Activated CD8-positive, alpha-beta memory T cell treated with anti-CD3 and anti-CD28 coated beads, Interleukin-2, amount 50 U/mL, for 1 hour (primary cell): ENCODE data around the gene FCHSD2.
"Not testable (repeated sequence)": the region's sequence is repeated elsewhere in the genome, so short reads cannot be mapped to it uniquely, and the experiment has no call there.

Experiments
- DNase-seq: peaks from one replicate; pipeline ENCODE4 v3.0.0-alpha.2; 2020; ENCODE audit errors: extremely low read depth

The FCHSD2 gene

GRCh38 chr11:73151416-73151815, 9.3 kb upstream of the FCHSD2 start:
- no peak for DNase-seq

- no peak for DNase-seq
These were observed 7.0 kb upstream of the FCHSD2 start for GRCh38 chr11:73149105-73149504.

GRCh38 chr11:73147771-73148681, 5.9 kb upstream of the FCHSD2 start:
- DNase-seq: no peak

- no peak for DNase-seq
These were observed 4.0 kb upstream of the FCHSD2 start for GRCh38 chr11:73145986-73146575.

- DNase-seq: no peak
These were observed 1.2 kb upstream of the FCHSD2 start for GRCh38 chr11:73143126-73143838.

GRCh38 chr11:73141309-73142127, 600 bp downstream of the FCHSD2 start:
- no peak for DNase-seq

- no peak for DNase-seq
These were observed 1.1 kb downstream of the FCHSD2 start for GRCh38 chr11:73141031-73141308.

- DNase-seq: no peak
These were observed 1.7 kb downstream of the FCHSD2 start for GRCh38 chr11:73140213-73141030.

GRCh38 chr11:73139476-73140198, 2.5 kb downstream of the FCHSD2 start:
- DNase-seq: no peak

GRCh38 chr11:73137944-73138274, 4.2 kb downstream of the FCHSD2 start:
- DNase-seq: no peak

GRCh38 chr11:73137262-73137943, 4.7 kb downstream of the FCHSD2 start:
- no peak for DNase-seq

GRCh38 chr11:73136722-73137121, 5.4 kb downstream of the FCHSD2 start:
- DNase-seq: not testable (repeated sequence)

GRCh38 chr11:73135346-73136284, 6.5 kb downstream of the FCHSD2 start:
- no peak for DNase-seq

GRCh38 chr11:73132349-73132748, 9.8 kb downstream of the FCHSD2 start:
- not testable (repeated sequence) for DNase-seq

GRCh38 chr11:73130181-73130580, 11.9 kb downstream of the FCHSD2 start:
- DNase-seq: no peak

- no peak for DNase-seq
These were observed 12.9 kb downstream of the FCHSD2 start for GRCh38 chr11:73129198-73129597.

GRCh38 chr11:73126804-73127480, 15.2 kb downstream of the FCHSD2 start:
- DNase-seq: no peak

- DNase-seq: no peak
These were observed 17.3 kb downstream of the FCHSD2 start for GRCh38 chr11:73124800-73125199.
